Epithelial cell of esophagus (primary cell): ENCODE results near the gene CCPG1.
A peak's percentile ranks its signal among the peaks of the same experiment; 100 is the strongest.

Source experiments
- DNase-seq: peaks from one replicate; pipeline ENCODE4 v3.0.0; 2010; ENCODE audit warnings: low read depth
- H3K4me3 ChIP-seq: 2 replicates; pipeline ENCODE4 v1.5.1; 2011; ENCODE audit warnings: mild to moderate bottlenecking, low read length, control low read depth
- CTCF ChIP-seq: IDR thresholded peaks from 2 replicates; pipeline ENCODE4 v1.5.1; 2011; ENCODE audit warnings: low read depth, mild to moderate bottlenecking, low read length, control low read depth, inconsistent platforms; ENCODE audit not compliant: insufficient read depth; ENCODE audit errors: missing control alignments

The CCPG1 gene

GRCh38 chr15:55334997-55335396 lies 73.2 kb downstream of the CCPG1 start:
- no peak for TF ChIP-seq CTCF
- DNase-seq, result peak; percentile 89
- no peak overlapping the region for H3K4me3 ChIP-seq

- no peak overlapping the region for H3K4me3 ChIP-seq
- no peak for TF ChIP-seq CTCF
- no peak for DNase-seq
Measured at GRCh38 chr15:55334371-55334770, 73.8 kb downstream of the CCPG1 start.

- no peak for TF ChIP-seq CTCF
- H3K4me3 ChIP-seq, result no peak overlapping the region
- no peak for DNase-seq
Measured at GRCh38 chr15:55327387-55327786, 80.8 kb downstream of the CCPG1 start.

GRCh38 chr15:55322467-55322866 lies 85.7 kb downstream of the CCPG1 start:
- H3K4me3 ChIP-seq, result no peak overlapping the region
- TF ChIP-seq CTCF, result no peak
- DNase-seq, result no peak

- DNase-seq, result no peak
- no peak overlapping the region for H3K4me3 ChIP-seq
- TF ChIP-seq CTCF, result no peak
Measured at GRCh38 chr15:55320963-55321362, 87.2 kb downstream of the CCPG1 start.

GRCh38 chr15:55320238-55320550 lies 88.0 kb downstream of the CCPG1 start:
- H3K4me3 ChIP-seq, result peak overlapping the region; percentile 88
- TF ChIP-seq CTCF, result no peak
- no peak for DNase-seq

- TF ChIP-seq CTCF, result no peak
- DNase-seq, result peak; percentile 18
- H3K4me3 ChIP-seq, result peak overlapping the region; percentile 88
Measured at GRCh38 chr15:55319537-55320237, 88.5 kb downstream of the CCPG1 start.
